MCF 10A (cell line): Measurements from ENCODE around the gene LAMB1. TPM values are rescaled to one million over a fixed set of nuclear protein-coding genes. Genes with fewer than 3 reads are reported as not detected.

Source experiments
- BruUV-seq: library from RNA; stranded (reverse); fragments of 400-500 nt; replicated peaks from 2 replicates; lab custom pipeline; 2021; lab: Mats Ljungman, UMichigan
- CTCF ChIA-PET: fragments of 300-600 bp; sonication (Branson Sonifier 250); formaldehyde crosslinking; extraction: SDS; loops from one replicate; lab custom pipeline; 2021; ENCODE audit warnings: antibody characterized with exemption, inconsistent platforms; lab: Yijun Ruan, JAX
- POLR2A ChIA-PET: fragments of 300-600, 350-650 bp; sonication (Branson Sonifier 250); formaldehyde crosslinking; extraction: SDS; loops from one replicate; lab custom pipeline; 2020; ENCODE audit warnings: antibody characterized with exemption, inconsistent platforms; lab: Yijun Ruan, JAX
- DNase-seq: peaks from one replicate; pipeline ENCODE4 v3.0.0-alpha.2; 2018; ENCODE audit not compliant: unreplicated experiment
- H3K27ac Mint-ChIP-seq: one replicate; pipeline ENCODE4 v1.8.0; 2022; ENCODE audit warnings: mild to moderate bottlenecking, low read depth, mixed read lengths; ENCODE audit not compliant: unreplicated experiment
- H3K27me3 Mint-ChIP-seq: one replicate; pipeline ENCODE4 v1.8.0; 2022; ENCODE audit warnings: mixed read lengths; ENCODE audit not compliant: insufficient read depth, unreplicated experiment
- H3K36me3 Mint-ChIP-seq: one replicate; pipeline ENCODE4 v1.8.0; 2022; ENCODE audit warnings: mild to moderate bottlenecking, moderate library complexity, mixed read lengths; ENCODE audit not compliant: insufficient read depth, unreplicated experiment
- H3K4me1 Mint-ChIP-seq: one replicate; pipeline ENCODE4 v1.8.0; 2022; ENCODE audit warnings: mixed read lengths; ENCODE audit not compliant: insufficient read depth, unreplicated experiment
- H3K4me3 Mint-ChIP-seq: one replicate; pipeline ENCODE4 v1.8.0; 2022; ENCODE audit warnings: mild to moderate bottlenecking, moderate library complexity, mixed read lengths; ENCODE audit not compliant: unreplicated experiment
- H3K9me3 Mint-ChIP-seq: one replicate; pipeline ENCODE4 v1.8.0; 2022; ENCODE audit warnings: mixed read lengths; ENCODE audit not compliant: unreplicated experiment
- intact Hi-C: fragments of 100-400 bp; cut with micrococcal nuclease; formaldehyde crosslinking; loops from 2 replicates; pipeline ENCODE4 v1.14.1; 2022
- total RNA-seq: library from RNA; stranded (reverse); gene quantifications from 2 replicates; pipeline ENCODE4 v1.2.3, GENCODE V29; 2022
- TF ChIP-seq, protein P1 (sequence below): fragments of 200-600 bp; IDR thresholded peaks from one replicate; pipeline ENCODE4 v1.8.0; 2022; ENCODE audit warnings: antibody characterized with exemption, mild to moderate bottlenecking; ENCODE audit not compliant: unreplicated experiment

Gene LAMB1
- total RNA-seq, 1 experiment from 2014 or later, result 275 TPM

DNA sequence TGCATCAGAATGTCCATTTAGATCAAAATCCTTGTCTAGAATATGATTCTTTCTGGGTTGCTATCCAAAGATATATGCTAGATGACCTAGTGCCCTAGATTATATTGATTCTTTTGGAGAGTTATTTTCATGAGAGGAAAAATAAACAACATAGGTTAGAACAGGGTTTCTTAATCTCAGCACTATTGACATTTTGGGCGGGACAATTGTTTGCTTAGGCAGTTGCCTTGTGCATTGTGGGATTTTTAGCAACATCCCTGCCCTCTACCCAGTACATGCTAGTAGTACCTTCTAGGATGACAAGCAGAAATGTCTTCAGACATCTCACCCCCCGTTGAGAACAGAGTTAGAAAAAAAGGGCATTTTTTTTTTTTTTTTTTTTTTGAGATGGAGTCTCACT, 25.1 kb upstream of the LAMB1 start:
- ChIA-PET CTCF (no interaction called here), POLR2A (no interaction called here)
- no peaks in the 10 kb centered on the region for H3K9me3 Mint-ChIP-seq
- BruUV-seq, result no TSS peak
- H3K4me1 Mint-ChIP-seq, result peaks cover 18% of the 10 kb centered on the region
- no peak overlapping the region for H3K4me3 Mint-ChIP-seq
- H3K36me3 Mint-ChIP-seq, result no peaks in the 10 kb centered on the region
- H3K27ac Mint-ChIP-seq, result no peak overlapping the region
- intact Hi-C loops, result no loop called here
- no peaks in the 10 kb centered on the region for H3K27me3 Mint-ChIP-seq
- DNase-seq, result no peak
- TF ChIP-seq, protein P1, sequence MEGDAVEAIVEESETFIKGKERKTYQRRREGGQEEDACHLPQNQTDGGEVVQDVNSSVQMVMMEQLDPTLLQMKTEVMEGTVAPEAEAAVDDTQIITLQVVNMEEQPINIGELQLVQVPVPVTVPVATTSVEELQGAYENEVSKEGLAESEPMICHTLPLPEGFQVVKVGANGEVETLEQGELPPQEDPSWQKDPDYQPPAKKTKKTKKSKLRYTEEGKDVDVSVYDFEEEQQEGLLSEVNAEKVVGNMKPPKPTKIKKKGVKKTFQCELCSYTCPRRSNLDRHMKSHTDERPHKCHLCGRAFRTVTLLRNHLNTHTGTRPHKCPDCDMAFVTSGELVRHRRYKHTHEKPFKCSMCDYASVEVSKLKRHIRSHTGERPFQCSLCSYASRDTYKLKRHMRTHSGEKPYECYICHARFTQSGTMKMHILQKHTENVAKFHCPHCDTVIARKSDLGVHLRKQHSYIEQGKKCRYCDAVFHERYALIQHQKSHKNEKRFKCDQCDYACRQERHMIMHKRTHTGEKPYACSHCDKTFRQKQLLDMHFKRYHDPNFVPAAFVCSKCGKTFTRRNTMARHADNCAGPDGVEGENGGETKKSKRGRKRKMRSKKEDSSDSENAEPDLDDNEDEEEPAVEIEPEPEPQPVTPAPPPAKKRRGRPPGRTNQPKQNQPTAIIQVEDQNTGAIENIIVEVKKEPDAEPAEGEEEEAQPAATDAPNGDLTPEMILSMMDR, result no peak

DNA sequence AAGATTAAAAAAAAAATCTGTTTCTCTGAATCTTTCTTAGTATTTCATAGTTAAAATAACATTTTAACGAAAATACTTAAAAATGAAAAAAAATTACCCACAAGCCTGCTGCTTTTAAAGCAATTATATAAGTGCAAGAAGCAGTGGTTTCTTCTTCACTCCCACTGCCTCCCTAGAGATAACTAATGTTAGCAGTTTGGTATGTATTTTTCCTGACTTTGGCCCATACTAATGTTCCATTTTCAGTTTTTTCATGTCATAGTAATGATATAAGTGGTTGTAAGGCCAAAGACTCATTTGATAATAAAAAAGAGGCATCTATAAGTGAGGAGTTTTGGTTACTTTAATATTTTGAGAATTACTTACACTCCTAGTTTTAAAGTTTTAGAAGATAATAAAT, 24.3 kb upstream of the LAMB1 start:
- no peaks in the 10 kb centered on the region for H3K27me3 Mint-ChIP-seq
- intact Hi-C loops, result no loop called here
- BruUV-seq, result no TSS peak
- DNase-seq, result no peak
- H3K9me3 Mint-ChIP-seq, result no peaks in the 10 kb centered on the region
- H3K36me3 Mint-ChIP-seq, result no peaks in the 10 kb centered on the region
- TF ChIP-seq, protein P1, result no peak
- CTCF ChIA-PET, result no interaction called here
- no peak overlapping the region for H3K27ac Mint-ChIP-seq
- H3K4me3 Mint-ChIP-seq, result no peak overlapping the region
- peaks cover 18% of the 10 kb centered on the region for H3K4me1 Mint-ChIP-seq
- POLR2A ChIA-PET, result no interaction called here

DNA sequence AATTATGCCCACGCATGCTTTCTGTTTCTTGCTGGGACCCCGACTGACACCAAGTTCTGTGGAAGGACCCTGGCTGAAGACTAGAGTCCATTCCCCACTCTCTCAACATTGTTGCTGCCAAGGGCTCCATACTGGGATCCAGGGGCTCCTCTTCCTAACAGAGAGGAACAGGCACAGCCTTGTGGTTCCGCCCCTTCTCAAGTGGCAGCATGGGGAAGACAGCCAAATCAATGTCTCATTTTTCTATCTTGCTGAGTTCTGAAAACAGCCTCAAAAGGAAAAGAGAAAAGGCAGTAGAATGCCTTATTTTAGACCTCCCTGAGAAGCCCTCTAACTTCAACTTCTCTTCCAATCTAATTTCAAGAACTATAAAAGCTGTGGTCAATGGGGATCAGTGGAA, 23.7 kb upstream of the LAMB1 start:
- CTCF ChIA-PET, result interaction anchor here (0.6 kb wide), 1 partner anchor 10 kb away, joined by 4 read pairs; no protein-coding TSS in a partner anchor

DNA sequence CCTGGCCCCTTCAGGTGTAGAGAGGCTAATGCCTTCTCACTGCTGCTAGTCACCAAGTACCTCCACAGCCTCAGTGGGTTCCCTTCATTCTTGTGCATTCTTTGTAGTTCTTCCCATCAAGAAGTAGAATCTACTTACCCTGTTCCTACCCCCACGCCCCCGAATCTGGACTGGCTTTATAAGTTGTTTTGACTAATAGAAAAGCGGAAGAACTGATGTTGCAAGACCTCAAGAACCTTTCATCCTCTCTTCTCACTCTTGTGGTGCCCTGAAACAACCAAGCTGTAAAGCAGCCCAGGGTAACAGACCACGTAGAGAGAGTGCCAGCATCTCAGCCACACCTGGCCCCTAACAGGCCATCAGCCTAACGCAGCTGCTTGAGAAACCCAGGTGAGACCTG, 23.2 kb upstream of the LAMB1 start:
- Mint-ChIP-seq H3K27me3 (no peaks in the 10 kb centered on the region), H3K4me3 (no peak overlapping the region), H3K4me1 (peaks cover 18% of the 10 kb centered on the region), H3K27ac (no peak overlapping the region), H3K9me3 (no peaks in the 10 kb centered on the region), H3K36me3 (no peaks in the 10 kb centered on the region)
- ChIA-PET CTCF (interaction anchor here (0.6 kb wide), 1 partner anchor 9 kb away, joined by 4 read pairs; no protein-coding TSS in a partner anchor), POLR2A (no interaction called here)
- intact Hi-C loops, result no loop called here
- TF ChIP-seq, protein P1, result no peak
- no peak for DNase-seq
- no TSS peak for BruUV-seq

More for the DNA sequence above, 23.7 kb upstream of the LAMB1 start:
- no peaks in the 10 kb centered on the region for H3K9me3 Mint-ChIP-seq
- intact Hi-C loops, result no loop called here
- POLR2A ChIA-PET, result no interaction called here
- peaks cover 18% of the 10 kb centered on the region for H3K4me1 Mint-ChIP-seq
- no TSS peak for BruUV-seq
- no peak overlapping the region for H3K4me3 Mint-ChIP-seq
- H3K27ac Mint-ChIP-seq, result no peak overlapping the region
- H3K27me3 Mint-ChIP-seq, result no peaks in the 10 kb centered on the region
- DNase-seq, result no peak
- no peaks in the 10 kb centered on the region for H3K36me3 Mint-ChIP-seq
- TF ChIP-seq, protein P1, result no peak
